T1000 (cell line): Measurements from ENCODE around the gene MX1.

Experiments used
- DNase-seq: peaks from one replicate; lab custom pipeline; 2025; ENCODE audit warnings: mixed read lengths; lab: John Stamatoyannopoulos, UW

The MX1 gene

GRCh38 chr21:41491412-41491811, 65.4 kb downstream of the MX1 start:
- no peak for DNase-seq

DNA sequence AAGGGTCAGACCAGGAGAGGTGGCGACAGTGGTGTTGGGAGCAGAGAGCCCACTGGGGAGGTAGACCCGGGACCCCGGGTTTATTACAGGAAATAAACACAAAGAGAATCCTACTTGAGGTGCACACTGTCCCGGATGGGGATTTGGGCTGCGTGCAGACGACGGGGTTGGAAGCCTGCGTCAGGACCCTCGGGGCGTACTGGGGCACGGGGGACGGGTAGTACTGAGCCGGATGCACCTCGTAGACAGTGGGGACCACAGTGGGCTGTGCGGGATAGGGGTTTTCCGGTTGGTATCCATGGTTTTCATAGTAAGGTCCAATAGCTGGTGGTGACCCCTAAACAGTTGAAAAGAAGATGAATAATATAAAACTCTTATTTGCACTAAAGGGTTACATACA, 68.2 kb downstream of the MX1 start:
- no peak for DNase-seq

DNA sequence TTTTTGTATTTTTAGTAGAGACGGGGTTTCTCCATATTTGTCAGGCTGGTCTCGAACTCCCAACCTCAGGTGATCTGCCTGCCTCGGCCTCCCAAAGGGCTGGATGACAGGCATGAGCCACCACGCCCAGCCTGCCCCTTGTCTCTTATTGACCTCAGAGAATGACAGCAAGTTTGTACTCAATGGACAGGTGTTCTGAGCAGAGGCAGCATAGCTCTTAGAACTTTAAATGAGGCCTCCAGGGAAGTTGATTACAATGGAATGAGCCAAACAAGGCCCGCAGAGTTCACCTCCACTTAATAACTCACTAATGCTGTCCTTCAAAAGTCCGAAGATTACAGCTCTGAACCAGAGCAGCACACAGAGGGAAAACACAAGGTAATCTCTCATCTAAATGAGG, 71.0 kb downstream of the MX1 start:
- DNase-seq, result no peak

DNA sequence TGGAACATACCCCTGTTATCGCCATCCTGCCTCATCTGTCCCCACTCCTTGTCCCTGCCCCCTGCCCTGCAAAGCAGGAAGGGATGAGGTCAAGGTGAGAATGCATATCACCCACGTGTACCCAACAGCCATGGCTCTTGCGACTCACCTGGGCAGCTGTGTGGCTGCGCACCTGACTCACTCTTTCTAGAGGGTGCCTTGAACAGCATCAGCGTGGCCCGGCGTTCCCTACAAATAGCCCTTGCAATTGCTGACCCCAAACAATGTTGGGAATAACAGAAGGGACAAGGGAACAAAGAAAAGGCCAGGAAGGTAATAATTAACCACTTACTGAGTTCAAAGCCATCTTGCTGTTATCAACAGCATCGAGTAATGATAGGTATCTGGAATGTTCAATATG, 71.7 kb downstream of the MX1 start:
- no peak for DNase-seq

- DNase-seq, result no peak
Observed at GRCh38 chr21:41499920-41500319, 73.9 kb downstream of the MX1 start.

DNA sequence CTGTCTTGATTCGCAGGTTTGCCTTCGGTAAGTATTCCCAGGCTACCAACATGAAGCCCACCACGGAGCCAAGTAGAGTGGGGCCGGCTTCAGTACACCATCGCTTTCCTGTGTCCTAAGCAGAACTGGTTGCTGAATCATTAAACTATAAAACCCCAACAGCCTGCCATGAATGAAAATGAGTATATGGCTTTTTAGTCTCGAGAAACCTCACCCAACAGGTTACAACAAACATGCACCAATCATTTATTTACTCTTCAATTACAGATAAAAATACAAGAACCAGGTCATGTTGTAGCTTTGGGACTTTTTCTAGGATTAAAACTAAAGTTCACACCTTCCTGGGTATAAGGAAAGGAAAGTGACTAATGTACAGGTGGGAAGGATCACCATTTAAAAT, 74.3 kb downstream of the MX1 start:
- no peak for DNase-seq

DNA sequence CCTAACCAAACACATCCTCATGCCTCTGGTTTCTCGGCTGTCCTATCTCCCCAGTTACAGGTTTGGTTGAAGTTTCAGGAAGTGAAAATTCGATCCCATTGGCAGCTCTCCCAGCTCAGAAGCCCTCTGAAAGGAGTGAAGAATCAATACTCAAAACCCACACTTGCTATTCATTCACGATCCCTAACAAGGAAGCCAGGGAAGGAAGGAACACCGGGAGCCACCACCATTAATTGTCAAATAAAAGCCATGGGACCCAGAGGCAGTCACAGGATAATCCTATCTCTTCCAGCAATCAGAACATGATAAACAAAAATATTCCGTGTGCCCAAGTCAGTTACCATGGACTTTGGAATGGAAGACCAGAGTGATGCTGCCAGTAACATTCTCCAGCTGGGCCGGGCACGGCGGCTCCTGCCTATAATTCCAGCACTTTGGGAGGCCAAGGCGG, 74.9 kb downstream of the MX1 start:
- DNase-seq, result no peak

DNA sequence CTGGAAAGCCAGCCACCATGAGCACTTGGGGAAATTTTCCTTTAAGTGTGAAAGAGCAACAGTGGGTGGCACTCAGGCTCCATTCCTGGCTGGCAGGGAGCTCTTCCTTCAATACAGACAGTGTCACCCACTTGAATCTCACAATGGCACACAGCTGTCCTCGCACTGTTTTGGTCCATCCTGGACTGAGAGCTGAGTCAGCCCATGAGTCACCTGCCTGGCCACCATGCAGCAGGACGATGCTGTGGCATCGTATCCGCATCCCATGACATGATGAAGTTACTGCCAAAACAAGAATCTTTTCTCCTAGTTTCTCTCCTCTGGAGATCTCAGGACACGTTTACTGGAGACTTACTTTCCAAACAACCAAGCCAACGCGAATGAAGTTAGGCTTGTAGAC, 75.9 kb downstream of the MX1 start:
- DNase-seq, result no peak

GRCh38 chr21:41503331-41503730, 77.3 kb downstream of the MX1 start:
- DNase-seq, result no peak

- DNase-seq, result no peak
Observed at GRCh38 chr21:41504030-41504429, 78.0 kb downstream of the MX1 start.

GRCh38 chr21:41506005-41506594, 80.1 kb downstream of the MX1 start:
- no peak for DNase-seq

GRCh38 chr21:41506611-41507520, 80.8 kb downstream of the MX1 start:
- no peak for DNase-seq

DNA sequence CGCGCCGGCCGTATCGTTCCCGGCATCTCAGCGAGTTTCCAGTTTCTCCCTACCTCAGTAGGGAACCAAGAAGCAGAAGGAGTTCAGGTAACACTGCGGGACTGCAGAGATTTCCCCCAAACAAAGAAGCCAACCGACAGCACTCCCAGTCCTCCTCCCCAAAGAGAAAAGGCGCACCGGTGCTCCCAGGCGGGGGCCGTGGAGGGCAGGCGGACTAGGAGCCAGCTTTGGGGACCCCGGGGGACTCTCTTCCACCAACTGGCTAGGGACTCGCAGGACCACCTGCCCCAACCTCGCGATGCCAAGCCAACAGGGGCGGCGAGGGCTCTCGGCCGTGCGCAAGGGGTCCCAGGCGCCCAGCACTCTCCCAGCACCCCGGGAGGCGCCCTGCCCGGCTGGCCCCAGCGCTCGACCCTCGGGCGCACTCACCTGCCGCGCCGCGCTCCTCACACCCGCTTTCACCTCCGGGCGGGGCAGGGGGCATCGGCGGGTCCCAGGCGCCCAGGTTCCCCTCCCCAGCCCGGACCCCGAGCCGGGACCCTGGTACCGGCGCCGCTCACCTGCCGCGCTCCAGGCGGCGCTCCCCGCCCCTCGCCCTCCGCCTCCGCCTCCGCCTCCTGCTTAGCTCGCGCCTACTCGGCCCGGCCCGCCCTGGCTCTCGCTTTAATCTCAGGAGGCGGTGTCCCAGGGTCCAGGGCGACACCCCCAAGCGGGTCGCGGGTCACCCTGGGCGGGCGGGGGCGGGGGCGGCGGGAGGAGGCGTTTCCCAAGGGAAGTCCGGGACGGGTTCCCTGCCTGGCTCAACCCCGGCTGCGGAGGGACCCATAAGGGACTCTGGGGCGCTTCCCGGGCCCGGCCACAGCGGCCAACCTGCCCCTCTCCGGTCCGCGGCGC, 81.7 kb downstream of the MX1 start, which contains the start of gene TMPRSS2:
TSS of gene TMPRSS2 (minus strand) at position 638 of the 894 bp plus-strand sequence. CDS start 10,025 bp downstream, outside the sequence.
- DNase-seq, result no peak

DNA sequence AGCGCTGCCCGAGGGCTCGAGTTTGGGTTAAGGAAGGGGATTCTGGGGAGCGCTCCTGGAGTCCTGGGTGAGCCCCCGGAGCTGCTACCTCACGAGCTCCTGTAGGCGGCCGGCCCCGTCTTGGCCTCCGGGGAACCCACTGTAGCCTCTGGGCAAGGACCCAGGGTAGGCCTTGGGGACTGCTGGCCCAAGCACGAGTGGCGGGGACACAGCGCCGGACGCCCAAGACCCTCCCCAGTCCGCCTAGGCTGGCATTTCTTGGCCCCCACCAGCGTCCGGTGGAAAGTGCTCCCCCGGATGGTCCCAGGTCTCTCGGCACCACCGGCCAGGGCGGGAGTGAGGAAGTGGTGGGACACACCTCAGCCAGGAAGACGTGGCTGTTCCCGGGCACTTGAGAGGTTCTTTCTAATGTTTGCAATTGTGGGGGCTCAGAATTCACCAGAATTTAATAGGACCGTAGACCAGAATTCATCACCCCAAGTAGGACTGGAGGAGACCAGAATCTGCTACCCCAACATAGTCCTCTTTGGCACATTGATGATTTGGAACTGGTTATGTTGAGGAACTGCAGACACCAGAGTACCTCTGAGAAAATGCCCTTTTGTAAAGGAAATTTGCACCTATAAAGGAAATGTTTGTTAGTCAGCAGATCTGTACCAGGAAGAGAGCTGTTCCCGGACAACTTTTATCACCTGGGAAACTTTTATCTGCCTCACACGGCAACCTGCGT, 82.5 kb downstream of the MX1 start:
- DNase-seq, result no peak
